HCT116 (cell line): ENCODE measurements around the gene PDHX.

Source experiments
- JUND ChIP-seq: IDR thresholded peaks from 2 replicates; pipeline ENCODE4 v1.6.1; 2012
- REST ChIP-seq: IDR thresholded peaks from 2 replicates; pipeline ENCODE4 v1.6.1; 2012; ENCODE audit warnings: low read depth

GRCh38 chr11:34988294-34989255, 72.2 kb downstream of the PDHX start:
- no peak for TF ChIP-seq JUND
- no peak for TF ChIP-seq REST
